SK-N-SH (cell line): ENCODE results near the gene ADK.

Experiments
- CTCF ChIP-seq: fragments of 200-600 bp; sonication (generic); IDR thresholded peaks from 2 replicates; pipeline ENCODE4 v1.6.1; 2017; ENCODE audit warnings: antibody characterized with exemption, mild to moderate bottlenecking, moderate library complexity
- EZH2phosphoT487 ChIP-seq: fragments of 200-600 bp; sonication (generic); IDR thresholded peaks from 2 replicates; pipeline ENCODE4 v1.6.1; 2017; ENCODE audit warnings: low read depth, mixed run types, mild to moderate bottlenecking, antibody characterized with exemption, moderate library complexity, borderline replicate concordance
- GATA2 ChIP-seq: sonication (generic); formaldehyde crosslinking; IDR thresholded peaks from 2 replicates; pipeline ENCODE4 v1.5.0; 2020; ENCODE audit warnings: mild to moderate bottlenecking, missing genetic modification reagents
- JUND ChIP-seq: IDR thresholded peaks from 2 replicates; pipeline ENCODE4 v1.4.0; 2012
- MXI1 ChIP-seq: IDR thresholded peaks from 2 replicates; pipeline ENCODE4 v1.6.1; 2012; ENCODE audit warnings: mild to moderate bottlenecking, low read depth, low read length, improper control_type of control experiment
- POLR2AphosphoS5 ChIP-seq: IDR thresholded peaks from 2 replicates; pipeline ENCODE4 v1.6.1; 2012; ENCODE audit warnings: low read depth, low read length
- RAD21 ChIP-seq: IDR thresholded peaks from 2 replicates; pipeline ENCODE4 v1.6.1; 2012; ENCODE audit warnings: mild to moderate bottlenecking, low read length
- SIN3A ChIP-seq: IDR thresholded peaks from 2 replicates; pipeline ENCODE4 v1.6.1; 2012; ENCODE audit warnings: low read depth, mild to moderate bottlenecking, low read length, moderate library complexity, borderline replicate concordance
- SMC3 ChIP-seq: IDR thresholded peaks from 2 replicates; pipeline ENCODE4 v1.6.1; 2012; ENCODE audit warnings: low read depth, low read length, improper control_type of control experiment
- TCF12 ChIP-seq: IDR thresholded peaks from 2 replicates; pipeline ENCODE4 v1.4.0; 2012
- TEAD4 ChIP-seq: IDR thresholded peaks from 2 replicates; pipeline ENCODE4 v1.4.0; 2012; ENCODE audit warnings: mild to moderate bottlenecking, borderline replicate concordance; ENCODE audit not compliant: insufficient read depth
- USF2 ChIP-seq: fragments of 150-350 bp; IDR thresholded peaks from 2 replicates; pipeline ENCODE4 v1.6.1; 2017; ENCODE audit warnings: antibody characterized with exemption, low read length, low read depth, borderline replicate concordance
- ZBTB33 ChIP-seq: IDR thresholded peaks from 2 replicates; pipeline ENCODE4 v1.4.0; 2012; ENCODE audit warnings: low read depth, borderline replicate concordance

- no peak for TF ChIP-seq CTCF
- TF ChIP-seq ZBTB33: no peak
- TF ChIP-seq GATA2 (CRISPR knock-in tag): no peak
- no peak; the same call in 1 of the 2 replicates for TF ChIP-seq POLR2AphosphoS5
- TF ChIP-seq EZH2phosphoT487: no peak
- no peak for TF ChIP-seq MXI1
- no peak for TF ChIP-seq RAD21
- TF ChIP-seq TCF12: peak; percentile 52; the same call in 1 of the 2 replicates
- TF ChIP-seq JUND: peak; percentile 52
- TF ChIP-seq SMC3: no peak
- no peak for TF ChIP-seq SIN3A
- TF ChIP-seq USF2: no peak
- peak; percentile 39; the same call in 1 of the 2 replicates for TF ChIP-seq TEAD4
Observed at GRCh38 chr10:74223755-74224529, 72.9 kb downstream of the ADK start.
